ENCODE measurements around the gene RFC3.

RFC3 gene

DNA sequence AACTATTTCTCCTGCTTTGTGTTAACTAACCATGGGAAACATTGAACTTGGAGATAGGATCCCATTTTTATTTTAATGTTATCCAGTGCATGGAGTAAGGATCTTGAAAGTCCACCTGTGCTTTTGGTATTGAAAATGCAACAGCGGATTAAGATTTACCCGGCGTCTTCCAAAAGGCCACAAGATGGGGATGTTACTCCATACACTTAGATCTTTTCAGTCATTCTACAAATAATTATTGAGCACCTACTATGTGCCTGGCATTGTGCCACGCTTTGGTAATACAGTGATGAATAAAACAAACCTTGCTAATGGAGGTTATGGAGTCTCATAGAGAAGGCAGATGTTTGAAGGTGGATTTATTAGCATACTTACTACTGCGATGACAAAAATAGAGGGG lies 56.9 kb downstream of the RFC3 start:
- H3K27me3 ChIP-seq (replicated peaks; ENCODE audit: control insufficient read depth, insufficient read depth, low read length, poor library complexity, severe bottlenecking) = no peaks in the 10 kb centered on the region
- H3K9me3 ChIP-seq (ENCODE audit: control insufficient read depth, low read length) = no peaks in the 10 kb centered on the region
- H3K36me3 ChIP-seq (ENCODE audit: control insufficient read depth, insufficient read depth, low read length) = no peaks in the 10 kb centered on the region
- no peak for DNase-seq
- H3K4me3 ChIP-seq (ENCODE audit: insufficient read depth, low read depth, low read length, poor library complexity, severe bottlenecking) = no peak overlapping the region
- H3K4me1 ChIP-seq (ENCODE audit: control insufficient read depth, insufficient read depth, low read length, poor library complexity, severe bottlenecking) = no peaks in the 10 kb centered on the region
- no peak overlapping the region for H3K27ac ChIP-seq (ENCODE audit: insufficient read depth, low read length, poor library complexity, severe bottlenecking)

DNA sequence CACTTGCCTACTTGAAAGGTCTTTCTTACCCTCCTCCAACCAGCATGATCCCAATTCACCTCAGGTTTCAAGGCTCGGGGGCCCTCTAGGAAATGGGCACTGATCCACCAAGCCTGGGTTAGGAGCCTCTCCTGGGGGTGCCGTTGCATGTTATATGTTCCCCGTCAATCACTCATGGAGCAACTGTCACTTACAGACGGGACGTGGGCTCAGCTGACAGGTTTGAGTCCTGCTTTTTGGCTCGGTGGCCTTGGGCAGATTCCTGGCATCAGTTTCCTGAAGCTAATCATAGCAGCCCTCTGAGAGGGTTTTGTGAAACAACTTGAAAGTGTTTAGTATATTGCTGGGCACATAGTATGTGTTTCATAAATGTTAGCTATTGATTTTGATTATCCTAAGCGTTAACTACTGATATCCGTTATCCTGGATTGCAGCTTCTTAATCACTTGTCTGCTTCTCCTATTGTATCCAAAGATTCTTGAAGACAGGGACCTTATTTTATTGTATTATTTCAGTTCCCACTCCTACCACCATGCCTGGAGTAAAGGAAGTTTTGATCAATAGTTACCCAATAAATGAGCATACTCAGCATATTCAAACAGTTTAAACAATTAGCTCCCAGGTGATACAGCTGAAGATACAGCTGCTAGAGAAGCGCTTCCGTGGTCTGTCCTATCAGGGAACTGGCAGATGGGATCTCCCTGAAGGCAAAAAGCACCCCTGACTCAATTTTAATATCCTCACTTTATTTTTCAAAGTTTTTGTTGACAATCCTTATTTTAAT lies 57.9 kb downstream of the RFC3 start:
- no peaks in the 10 kb centered on the region for H3K27me3 ChIP-seq (replicated peaks; ENCODE audit: control insufficient read depth, insufficient read depth, low read length, poor library complexity, severe bottlenecking)
- no peaks in the 10 kb centered on the region for H3K9me3 ChIP-seq (ENCODE audit: control insufficient read depth, low read length)
- no peak overlapping the region for H3K27ac ChIP-seq (ENCODE audit: insufficient read depth, low read length, poor library complexity, severe bottlenecking)
- DNase-seq = no peak
- no peaks in the 10 kb centered on the region for H3K36me3 ChIP-seq (ENCODE audit: control insufficient read depth, insufficient read depth, low read length)
- H3K4me3 ChIP-seq (ENCODE audit: insufficient read depth, low read depth, low read length, poor library complexity, severe bottlenecking) = no peak overlapping the region
- H3K4me1 ChIP-seq (ENCODE audit: control insufficient read depth, insufficient read depth, low read length, poor library complexity, severe bottlenecking) = no peaks in the 10 kb centered on the region

DNA sequence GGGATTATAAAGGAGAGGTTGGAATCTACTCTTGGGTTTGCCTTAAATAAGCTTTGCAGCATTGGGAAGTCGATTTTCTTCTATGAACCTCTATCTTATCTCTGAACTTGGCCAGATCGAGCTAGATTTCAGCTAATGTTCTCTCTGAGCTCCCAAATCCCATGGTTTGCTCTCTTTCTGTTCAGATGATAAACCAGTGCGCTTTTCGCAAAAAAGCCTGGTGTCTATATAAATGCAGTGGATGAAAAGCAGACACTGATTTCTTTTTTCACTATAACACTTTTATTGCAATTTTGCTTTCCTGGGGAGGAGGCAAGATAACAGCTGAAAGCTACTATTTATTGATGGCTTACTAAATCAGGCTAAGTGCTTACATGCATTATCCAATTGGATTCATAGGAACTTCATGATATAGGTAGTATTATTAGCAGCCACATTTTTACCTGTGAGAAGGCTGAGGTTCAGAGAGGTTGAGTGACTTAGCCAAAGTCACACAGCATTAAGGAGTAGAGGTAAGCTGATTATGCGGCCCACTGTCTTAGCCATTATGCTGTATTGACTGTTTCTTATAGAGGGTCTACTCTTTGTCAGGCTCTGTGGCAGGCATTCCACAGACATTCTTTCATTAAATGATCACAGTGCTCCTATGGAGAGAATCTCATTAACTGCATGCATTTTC lies 58.9 kb downstream of the RFC3 start:
- Histone ChIP-seq H3K9me3 (ENCODE audit: control insufficient read depth, low read length) (no peaks in the 10 kb centered on the region), H3K27ac (ENCODE audit: insufficient read depth, low read length, poor library complexity, severe bottlenecking) (no peak overlapping the region), H3K4me3 (ENCODE audit: insufficient read depth, low read depth, low read length, poor library complexity, severe bottlenecking) (no peak overlapping the region), H3K27me3 (replicated peaks; ENCODE audit: control insufficient read depth, insufficient read depth, low read length, poor library complexity, severe bottlenecking) (no peaks in the 10 kb centered on the region), H3K36me3 (ENCODE audit: control insufficient read depth, insufficient read depth, low read length) (no peaks in the 10 kb centered on the region), H3K4me1 (ENCODE audit: control insufficient read depth, insufficient read depth, low read length, poor library complexity, severe bottlenecking) (no peaks in the 10 kb centered on the region)
- no peak for DNase-seq

DNA sequence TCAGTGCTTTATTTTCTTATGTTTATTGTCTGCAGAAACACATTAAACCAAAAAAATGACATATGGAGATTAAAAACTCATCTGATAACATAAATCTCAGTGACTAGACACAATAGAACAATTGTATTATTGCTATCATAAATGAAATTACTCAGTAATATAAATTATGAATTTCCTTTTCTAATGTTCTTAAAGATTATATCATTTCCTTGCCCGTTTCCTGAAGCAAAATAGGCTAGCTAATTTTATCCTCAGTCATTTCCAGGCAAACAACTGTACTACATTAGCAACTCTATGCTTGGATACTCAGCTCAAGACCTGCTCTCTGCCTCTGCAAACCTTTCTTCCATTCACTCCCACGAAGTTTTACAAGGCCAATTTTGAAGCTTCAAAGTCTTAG lies 61.2 kb downstream of the RFC3 start:
- Histone ChIP-seq H3K4me1 (ENCODE audit: control insufficient read depth, insufficient read depth, low read length, poor library complexity, severe bottlenecking) (no peaks in the 10 kb centered on the region), H3K27ac (ENCODE audit: insufficient read depth, low read length, poor library complexity, severe bottlenecking) (no peak overlapping the region), H3K4me3 (ENCODE audit: insufficient read depth, low read depth, low read length, poor library complexity, severe bottlenecking) (no peak overlapping the region), H3K9me3 (ENCODE audit: control insufficient read depth, low read length) (no peaks in the 10 kb centered on the region), H3K36me3 (ENCODE audit: control insufficient read depth, insufficient read depth, low read length) (no peaks in the 10 kb centered on the region), H3K27me3 (replicated peaks; ENCODE audit: control insufficient read depth, insufficient read depth, low read length, poor library complexity, severe bottlenecking) (no peaks in the 10 kb centered on the region)
- no peak for DNase-seq

DNA sequence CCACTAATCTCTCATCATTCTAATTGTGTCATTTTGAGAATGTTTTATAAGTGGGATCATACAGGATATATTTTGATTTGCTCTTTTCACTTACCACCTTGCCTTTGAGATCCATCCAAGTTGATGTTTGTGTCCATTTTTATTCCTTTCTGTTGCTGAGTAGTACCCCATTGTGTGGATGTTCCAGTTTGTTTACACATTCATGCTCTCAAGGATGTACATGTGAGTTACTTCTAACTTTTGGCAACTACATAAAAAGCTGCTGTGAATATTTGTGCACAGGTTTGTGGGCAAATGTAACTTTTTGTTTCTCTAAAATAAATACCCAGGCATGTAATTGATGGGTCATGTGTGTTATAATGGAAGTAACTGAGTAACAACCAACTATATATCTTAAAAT lies 64.9 kb downstream of the RFC3 start:
- Histone ChIP-seq H3K9me3 (ENCODE audit: control insufficient read depth, low read length) (no peaks in the 10 kb centered on the region), H3K36me3 (ENCODE audit: control insufficient read depth, insufficient read depth, low read length) (no peaks in the 10 kb centered on the region), H3K27ac (ENCODE audit: insufficient read depth, low read length, poor library complexity, severe bottlenecking) (no peak overlapping the region), H3K27me3 (replicated peaks; ENCODE audit: control insufficient read depth, insufficient read depth, low read length, poor library complexity, severe bottlenecking) (no peaks in the 10 kb centered on the region), H3K4me3 (ENCODE audit: insufficient read depth, low read depth, low read length, poor library complexity, severe bottlenecking) (no peak overlapping the region), H3K4me1 (ENCODE audit: control insufficient read depth, insufficient read depth, low read length, poor library complexity, severe bottlenecking) (no peaks in the 10 kb centered on the region)
- DNase-seq = no peak

DNA sequence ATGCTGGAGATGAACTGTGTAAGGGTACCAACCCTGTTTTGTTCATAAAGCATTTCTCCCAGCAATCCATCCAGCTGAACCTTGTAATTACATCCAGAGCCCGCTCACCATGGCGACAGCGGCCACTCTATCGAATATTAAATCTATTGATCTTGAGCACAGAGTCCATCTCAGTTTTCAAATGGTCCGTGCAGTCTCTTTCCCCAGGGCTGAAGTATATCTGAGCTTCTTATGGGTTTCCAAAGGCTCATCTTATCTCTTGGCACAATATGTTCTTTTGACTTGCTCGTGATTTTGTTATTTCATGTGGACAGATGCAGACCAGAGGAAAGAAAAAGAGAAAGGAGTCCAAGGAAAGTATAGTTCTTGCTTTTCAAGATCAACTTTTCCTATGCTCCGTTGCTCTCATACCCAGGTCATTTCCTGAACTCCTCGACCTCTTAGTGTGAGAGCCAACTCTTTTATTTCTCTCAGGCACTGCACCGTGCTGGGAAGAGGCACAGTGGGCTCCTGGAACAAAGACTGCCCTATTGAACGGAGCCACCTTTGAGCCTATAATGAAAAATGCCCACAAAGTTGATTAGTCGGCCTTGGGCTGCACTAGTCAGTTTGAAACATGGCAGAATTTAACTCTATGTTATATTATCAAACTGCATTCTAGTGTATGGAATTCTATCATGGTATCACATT lies 66.7 kb downstream of the RFC3 start:
- Histone ChIP-seq H3K27me3 (replicated peaks; ENCODE audit: control insufficient read depth, insufficient read depth, low read length, poor library complexity, severe bottlenecking) (no peaks in the 10 kb centered on the region), H3K36me3 (ENCODE audit: control insufficient read depth, insufficient read depth, low read length) (no peaks in the 10 kb centered on the region), H3K9me3 (ENCODE audit: control insufficient read depth, low read length) (no peaks in the 10 kb centered on the region), H3K4me3 (ENCODE audit: insufficient read depth, low read depth, low read length, poor library complexity, severe bottlenecking) (no peak overlapping the region), H3K4me1 (ENCODE audit: control insufficient read depth, insufficient read depth, low read length, poor library complexity, severe bottlenecking) (no peaks in the 10 kb centered on the region), H3K27ac (ENCODE audit: insufficient read depth, low read length, poor library complexity, severe bottlenecking) (no peak overlapping the region)
- DNase-seq = no peak
